ENCODE results near the gene CYB561. TPM values are rescaled to one million over a fixed set of nuclear protein-coding genes. Genes with fewer than 3 reads are reported as not detected.
"Not testable (repeated sequence)": the region's sequence is repeated elsewhere in the genome, so short reads cannot be mapped to it uniquely, and the experiment has no call there.

CYB561 gene
- total RNA-seq, 1 donor from 2014 or later, result 23.0 TPM

GRCh38 chr17:63463771-63464170 is 17.7 kb upstream of the CYB561 start:
- Histone ChIP-seq H3K4me3 (no peak overlapping the region), H3K4me1 (no peaks in the 10 kb centered on the region), H3K27me3 (no peaks in the 10 kb centered on the region), H3K36me3 (no peaks in the 10 kb centered on the region), H3K9me3 (no peaks in the 10 kb centered on the region), H3K27ac (no peak overlapping the region)
- no peak for DNase-seq (ENCODE audit: low spot score in 2 of 2)
- no peak for TF ChIP-seq CTCF (IDR thresholded peaks at IDR 0.05)
- intact Hi-C loops (cut with DNase I), result no loop called here

- no peak for TF ChIP-seq CTCF (IDR thresholded peaks at IDR 0.05)
- Histone ChIP-seq H3K36me3 (no peaks in the 10 kb centered on the region), H3K27ac (no peak overlapping the region), H3K9me3 (no peaks in the 10 kb centered on the region), H3K27me3 (no peaks in the 10 kb centered on the region), H3K4me3 (no peak overlapping the region), H3K4me1 (no peaks in the 10 kb centered on the region)
- intact Hi-C loops (cut with DNase I), result no loop called here
- no peak for DNase-seq (ENCODE audit: low spot score in 2 of 2)
These were observed 13.9 kb upstream of the CYB561 start for GRCh38 chr17:63460018-63460417.

- H3K4me3 ChIP-seq, result no peak overlapping the region
- H3K4me1 ChIP-seq, result no peaks in the 10 kb centered on the region
- no peaks in the 10 kb centered on the region for H3K36me3 ChIP-seq
- no peak overlapping the region for H3K27ac ChIP-seq
- TF ChIP-seq CTCF (IDR thresholded peaks at IDR 0.05), result no peak
- intact Hi-C loops (cut with DNase I), result no loop called here
- no peak for DNase-seq (ENCODE audit: low spot score in 2 of 2)
- no peaks in the 10 kb centered on the region for H3K9me3 ChIP-seq
- H3K27me3 ChIP-seq, result no peaks in the 10 kb centered on the region
These were observed 12.4 kb upstream of the CYB561 start for GRCh38 chr17:63458478-63458877.

- no peak overlapping the region for H3K4me3 ChIP-seq
- H3K27ac ChIP-seq, result no peak overlapping the region
- no peaks in the 10 kb centered on the region for H3K4me1 ChIP-seq
- no peaks in the 10 kb centered on the region for H3K36me3 ChIP-seq
- intact Hi-C loops (cut with DNase I), result no loop called here
- peak in 1 of 2 donors; percentile 60 for DNase-seq (ENCODE audit: low spot score in 2 of 2)
- no peak for TF ChIP-seq CTCF (IDR thresholded peaks at IDR 0.05)
- H3K9me3 ChIP-seq, result no peaks in the 10 kb centered on the region
- no peaks in the 10 kb centered on the region for H3K27me3 ChIP-seq
These were observed 9.3 kb upstream of the CYB561 start for GRCh38 chr17:63455417-63455816.

GRCh38 chr17:63454915-63455314 is 8.8 kb upstream of the CYB561 start:
- H3K27me3 ChIP-seq, result no peaks in the 10 kb centered on the region
- no peaks in the 10 kb centered on the region for H3K9me3 ChIP-seq
- H3K4me3 ChIP-seq, result no peak overlapping the region
- peak in 1 of 2 donors; percentile 58 for DNase-seq (ENCODE audit: low spot score in 2 of 2)
- no peak for TF ChIP-seq CTCF (IDR thresholded peaks at IDR 0.05)
- intact Hi-C loops (cut with DNase I), result no loop called here
- H3K4me1 ChIP-seq, result no peaks in the 10 kb centered on the region
- no peaks in the 10 kb centered on the region for H3K36me3 ChIP-seq
- no peak overlapping the region for H3K27ac ChIP-seq

- H3K9me3 ChIP-seq; DNase-seq (ENCODE audit: low spot score in 2 of 2); H3K4me3 ChIP-seq; H3K27ac ChIP-seq; H3K4me1 ChIP-seq; H3K36me3 ChIP-seq; H3K27me3 ChIP-seq; intact Hi-C loops (cut with DNase I): not testable (repeated sequence)
These were observed 8.3 kb upstream of the CYB561 start for GRCh38 chr17:63454357-63454756.
